ENCODE results near the gene UGT2B7.

DNA sequence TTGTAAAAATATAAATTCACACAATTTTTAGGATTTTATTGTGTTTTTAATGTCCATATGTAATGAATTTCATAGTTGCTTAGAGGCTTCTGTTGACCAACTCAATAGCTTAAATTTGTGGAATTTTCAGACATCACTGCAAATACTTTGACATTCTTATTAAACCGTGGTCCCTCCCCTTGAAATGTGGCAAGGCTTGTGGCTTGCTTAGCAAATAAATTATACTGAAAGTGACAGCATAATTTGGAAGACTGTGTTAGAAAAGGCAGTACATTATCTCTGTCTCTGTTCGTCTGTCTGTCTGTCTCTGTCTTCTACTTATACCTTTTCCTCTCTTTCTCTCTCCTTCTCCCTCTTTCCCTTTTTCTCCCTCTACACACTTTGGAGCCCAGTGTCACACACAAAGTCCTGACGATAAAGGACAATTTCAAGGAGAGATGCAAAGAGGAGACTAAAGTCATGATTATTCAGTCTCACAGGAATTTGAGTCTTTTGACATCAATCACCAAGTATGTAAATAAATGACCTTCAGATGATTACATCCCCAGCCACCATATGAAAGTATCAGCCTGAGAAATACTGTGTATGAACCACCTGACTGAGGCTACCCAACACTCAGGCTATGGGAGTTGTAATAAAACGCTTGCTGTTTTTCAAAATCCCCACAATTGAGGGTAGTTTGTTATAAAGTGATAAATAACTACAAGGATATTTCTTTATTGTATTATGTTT lies 21.0 kb upstream of the UGT2B7 start:
- TF ChIP-seq, protein P1, sequence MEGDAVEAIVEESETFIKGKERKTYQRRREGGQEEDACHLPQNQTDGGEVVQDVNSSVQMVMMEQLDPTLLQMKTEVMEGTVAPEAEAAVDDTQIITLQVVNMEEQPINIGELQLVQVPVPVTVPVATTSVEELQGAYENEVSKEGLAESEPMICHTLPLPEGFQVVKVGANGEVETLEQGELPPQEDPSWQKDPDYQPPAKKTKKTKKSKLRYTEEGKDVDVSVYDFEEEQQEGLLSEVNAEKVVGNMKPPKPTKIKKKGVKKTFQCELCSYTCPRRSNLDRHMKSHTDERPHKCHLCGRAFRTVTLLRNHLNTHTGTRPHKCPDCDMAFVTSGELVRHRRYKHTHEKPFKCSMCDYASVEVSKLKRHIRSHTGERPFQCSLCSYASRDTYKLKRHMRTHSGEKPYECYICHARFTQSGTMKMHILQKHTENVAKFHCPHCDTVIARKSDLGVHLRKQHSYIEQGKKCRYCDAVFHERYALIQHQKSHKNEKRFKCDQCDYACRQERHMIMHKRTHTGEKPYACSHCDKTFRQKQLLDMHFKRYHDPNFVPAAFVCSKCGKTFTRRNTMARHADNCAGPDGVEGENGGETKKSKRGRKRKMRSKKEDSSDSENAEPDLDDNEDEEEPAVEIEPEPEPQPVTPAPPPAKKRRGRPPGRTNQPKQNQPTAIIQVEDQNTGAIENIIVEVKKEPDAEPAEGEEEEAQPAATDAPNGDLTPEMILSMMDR (IDR thresholded peaks at IDR 0.05), result no peak
- TF ChIP-seq POLR2A (IDR thresholded peaks at IDR 0.05), result no peak
